ENCODE data around the gene SLC35E2B.
"Not testable (repeated sequence)": the region's sequence is repeated elsewhere in the genome, so short reads cannot be mapped to it uniquely, and the experiment has no call there.

Gene SLC35E2B

GRCh38 chr1:1692714-1693647 lies at the start of gene SLC35E2B:
TSS of gene SLC35E2B (minus strand) at chr1:1692795. CDS start at chr1:1676699, 16,096 bp downstream.
- DNase-seq, result peak; percentile 52 to 96

- not testable (repeated sequence) for DNase-seq
These were observed 48.4 kb upstream of the SLC35E2B start for GRCh38 chr1:1741013-1741412.

- not testable (repeated sequence) for DNase-seq
These were observed 46.3 kb upstream of the SLC35E2B start for GRCh38 chr1:1738799-1739337.

- not testable (repeated sequence) for DNase-seq
These were observed 45.3 kb upstream of the SLC35E2B start for GRCh38 chr1:1737675-1738590.

- no peak for DNase-seq
These were observed 39.8 kb upstream of the SLC35E2B start for GRCh38 chr1:1732381-1732780.

GRCh38 chr1:1730870-1731269 lies 38.3 kb upstream of the SLC35E2B start:
- no peak for DNase-seq

GRCh38 chr1:1730230-1730629 lies 37.6 kb upstream of the SLC35E2B start:
- DNase-seq, result not testable (repeated sequence)

GRCh38 chr1:1729116-1729816 lies 36.7 kb upstream of the SLC35E2B start:
- DNase-seq, result not testable (repeated sequence)

- DNase-seq, result not testable (repeated sequence)
These were observed 35.9 kb upstream of the SLC35E2B start for GRCh38 chr1:1728308-1729005.

GRCh38 chr1:1727131-1727651 lies 34.6 kb upstream of the SLC35E2B start:
- not testable (repeated sequence) for DNase-seq

- DNase-seq, result not testable (repeated sequence)
These were observed 33.5 kb upstream of the SLC35E2B start for GRCh38 chr1:1726088-1726487.

- DNase-seq, result peak; percentile 84 to 96
These were observed 31.7 kb upstream of the SLC35E2B start, which contains the start of gene CDK11A for GRCh38 chr1:1724035-1724864. TSS of gene CDK11A (minus strand) at chr1:1724357. CDS start at chr1:1722818, 1,539 bp downstream.

- no peak for DNase-seq
These were observed 28.6 kb upstream of the SLC35E2B start for GRCh38 chr1:1721201-1721600.

- not testable (repeated sequence) for DNase-seq
These were observed 22.7 kb upstream of the SLC35E2B start for GRCh38 chr1:1715109-1715883.

GRCh38 chr1:1707897-1708296 lies 15.3 kb upstream of the SLC35E2B start:
- not testable (repeated sequence) for DNase-seq

- DNase-seq, result not testable (repeated sequence)
These were observed 14.6 kb upstream of the SLC35E2B start for GRCh38 chr1:1707241-1707640.

- DNase-seq, result not testable (repeated sequence)
These were observed 13.0 kb upstream of the SLC35E2B start for GRCh38 chr1:1705623-1706022.

GRCh38 chr1:1704284-1704957 lies 11.8 kb upstream of the SLC35E2B start:
- not testable (repeated sequence) for DNase-seq

GRCh38 chr1:1703796-1704195 lies 11.2 kb upstream of the SLC35E2B start:
- no peak for DNase-seq
